Endothelial cell (in vitro differentiated cells): ENCODE results near the gene CAPZA1. TPM values are rescaled to one million over a fixed set of nuclear protein-coding genes. Genes with fewer than 3 reads are reported as not detected.
A peak's percentile ranks its signal among the peaks of the same experiment; 100 is the strongest.

Source experiments
- DNase-seq: peaks from one replicate; pipeline ENCODE4 v3.0.0; 2021; ENCODE audit warnings: low spot score
- H3K27ac Mint-ChIP-seq: one replicate; pipeline ENCODE4 v1.8.0; 2021; ENCODE audit warnings: mixed read lengths, inconsistent platforms; ENCODE audit not compliant: unreplicated experiment
- H3K27me3 Mint-ChIP-seq: one replicate; pipeline ENCODE4 v1.8.0; 2021; ENCODE audit warnings: mild to moderate bottlenecking, moderate library complexity, mixed read lengths, inconsistent platforms; ENCODE audit not compliant: unreplicated experiment
- H3K36me3 Mint-ChIP-seq: one replicate; pipeline ENCODE4 v1.8.0; 2021; ENCODE audit warnings: mild to moderate bottlenecking, low read depth, mixed read lengths, inconsistent platforms; ENCODE audit not compliant: unreplicated experiment
- H3K4me1 Mint-ChIP-seq: one replicate; pipeline ENCODE4 v1.8.0; 2021; ENCODE audit warnings: mild to moderate bottlenecking, mixed read lengths, inconsistent platforms; ENCODE audit not compliant: unreplicated experiment
- H3K4me3 Mint-ChIP-seq: one replicate; pipeline ENCODE4 v1.8.0; 2021; ENCODE audit warnings: mild to moderate bottlenecking, mixed read lengths, inconsistent platforms; ENCODE audit not compliant: unreplicated experiment
- H3K9me3 Mint-ChIP-seq: one replicate; pipeline ENCODE4 v1.8.0; 2021; ENCODE audit warnings: mixed read lengths, inconsistent platforms; ENCODE audit not compliant: unreplicated experiment
- CTCF ChIP-seq: fragments of 200-600 bp; sonication (generic); IDR thresholded peaks from one replicate; pipeline ENCODE4 v1.5.0; 2021; ENCODE audit warnings: antibody characterized with exemption; ENCODE audit not compliant: unreplicated experiment
- total RNA-seq: library from RNA; stranded (reverse); fragmentation: NEBNext Ultra II Directional; extraction: Animal tissue kit (Norgen Biotek cat#: 25700); gene quantifications from one replicate; pipeline ENCODE4 v1.2.1, GENCODE V29; 2021; ENCODE audit not compliant: unreplicated experiment

The CAPZA1 gene
- total RNA-seq, 1 donor from 2014 or later, result 137 TPM

- Mint-ChIP-seq H3K9me3 (no peaks in the 10 kb centered on the region), H3K27me3 (no peaks in the 10 kb centered on the region), H3K36me3 (peaks cover 20% of the 10 kb centered on the region)
Observed at GRCh38 chr1:112603012-112603411, 16.6 kb upstream of the CAPZA1 start.

GRCh38 chr1:112603541-112603940 is 16.1 kb upstream of the CAPZA1 start:
- no peak overlapping the region for H3K27ac Mint-ChIP-seq
- no peaks in the 10 kb centered on the region for H3K9me3 Mint-ChIP-seq
- H3K36me3 Mint-ChIP-seq, result peaks cover 25% of the 10 kb centered on the region
- no peaks in the 10 kb centered on the region for H3K27me3 Mint-ChIP-seq
- TF ChIP-seq CTCF, result no peak
- H3K4me1 Mint-ChIP-seq, result no peaks in the 10 kb centered on the region
- no peak overlapping the region for H3K4me3 Mint-ChIP-seq
- no peak for DNase-seq

More at GRCh38 chr1:112603012-112603411, 16.6 kb upstream of the CAPZA1 start:
- Mint-ChIP-seq H3K27ac (no peak overlapping the region), H3K4me3 (no peak overlapping the region), H3K4me1 (no peaks in the 10 kb centered on the region)
- no peak for TF ChIP-seq CTCF
- DNase-seq, result no peak

DNA sequence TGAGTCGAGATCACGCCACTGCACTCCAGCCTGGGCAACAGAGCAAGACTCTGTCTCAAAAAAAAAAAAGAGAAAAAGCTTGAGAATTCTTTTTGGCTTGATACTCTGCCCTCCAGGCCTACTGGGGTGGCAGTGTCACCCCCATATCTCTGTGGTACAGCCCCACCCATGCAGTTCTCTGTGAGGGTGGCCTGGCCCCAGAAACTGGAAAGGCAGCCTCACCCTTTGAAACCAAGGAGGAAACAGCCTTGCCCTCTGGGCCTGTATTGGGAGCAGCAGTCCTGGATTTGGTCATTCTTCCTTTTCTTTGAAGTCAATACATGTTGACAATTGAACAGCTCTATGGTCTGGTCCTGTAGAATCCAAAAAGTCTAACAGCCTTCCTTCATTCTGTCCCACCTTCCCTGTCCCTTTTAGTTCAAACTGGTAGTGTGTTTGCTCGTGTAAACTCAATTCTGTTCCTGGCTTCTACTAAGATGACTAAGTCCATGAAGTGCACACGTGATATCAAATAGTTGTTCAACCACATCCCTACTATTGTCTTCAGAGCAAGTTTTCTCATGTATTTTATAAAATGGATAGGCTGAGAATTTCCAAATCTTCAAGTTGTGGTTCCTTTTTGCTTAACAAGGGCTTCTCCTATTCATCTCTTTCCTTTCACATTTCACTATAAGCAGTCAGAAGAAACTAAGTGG is 13.9 kb upstream of the CAPZA1 start:
- no peak for TF ChIP-seq CTCF
- Mint-ChIP-seq H3K9me3 (no peaks in the 10 kb centered on the region), H3K4me3 (no peak overlapping the region), H3K36me3 (peaks cover 31% of the 10 kb centered on the region), H3K27ac (no peak overlapping the region), H3K4me1 (no peaks in the 10 kb centered on the region), H3K27me3 (no peaks in the 10 kb centered on the region)
- no peak for DNase-seq

DNA sequence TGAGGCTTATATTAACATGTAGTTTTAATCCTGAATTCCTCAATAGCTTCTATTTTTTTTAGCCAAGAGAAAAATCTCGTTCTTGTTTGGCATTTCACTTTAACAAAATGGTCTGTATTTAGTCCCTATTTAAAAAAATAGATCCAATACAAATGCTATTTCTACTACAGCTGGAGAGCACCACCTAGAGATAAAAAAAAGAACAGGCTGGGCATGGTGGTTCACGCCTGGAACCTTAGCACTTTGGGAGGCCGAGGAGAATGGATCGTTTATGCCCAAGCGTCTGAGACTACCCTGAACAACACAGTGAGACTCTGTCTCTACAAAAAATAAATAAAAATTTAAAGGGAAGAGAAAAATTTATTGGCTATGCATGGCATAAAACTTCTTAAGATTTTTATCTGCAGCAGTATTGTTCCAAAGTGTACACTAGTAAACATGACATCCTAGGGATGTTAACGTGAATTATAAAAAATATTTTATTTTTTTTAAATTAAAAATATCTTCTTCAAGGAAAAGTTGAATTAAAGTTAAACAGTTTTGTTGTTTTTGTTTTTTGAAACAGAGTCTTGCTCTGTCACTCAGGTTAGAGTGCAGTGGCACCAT is 5.1 kb upstream of the CAPZA1 start:
- Mint-ChIP-seq H3K36me3 (peaks cover 7% of the 10 kb centered on the region), H3K27ac (no peak overlapping the region), H3K4me1 (peaks cover 8% of the 10 kb centered on the region), H3K27me3 (no peaks in the 10 kb centered on the region), H3K4me3 (no peak overlapping the region), H3K9me3 (no peaks in the 10 kb centered on the region)
- no peak for DNase-seq
- no peak for TF ChIP-seq CTCF

DNA sequence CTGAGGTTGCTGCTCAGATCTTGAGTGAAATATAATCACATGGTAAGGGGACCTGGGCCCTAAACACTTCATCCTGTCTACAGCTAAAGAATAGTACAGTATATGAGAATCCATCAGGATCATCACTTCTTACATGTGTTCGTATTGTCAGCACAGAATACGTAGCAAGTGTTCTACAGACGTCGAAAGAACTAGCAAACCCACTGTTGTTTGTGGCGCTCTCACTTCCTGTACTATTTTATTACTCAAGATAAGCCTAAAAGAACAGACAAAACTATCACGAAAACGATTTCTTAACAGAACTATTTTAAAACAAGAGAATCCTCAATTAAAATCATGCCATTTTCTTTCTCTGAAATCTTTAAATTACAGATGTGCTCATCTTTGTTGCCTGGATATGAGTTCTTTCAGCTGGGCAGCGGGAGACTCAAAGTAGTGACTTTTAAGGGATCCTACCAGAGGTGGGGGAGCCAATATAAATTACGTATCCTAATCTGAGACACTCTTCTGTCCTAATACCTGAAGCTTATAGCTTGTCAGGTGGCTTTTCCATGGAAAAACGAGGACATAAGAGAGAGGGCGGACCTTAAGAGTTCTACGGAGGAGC is 1.4 kb upstream of the CAPZA1 start:
- DNase-seq, result no peak
- Mint-ChIP-seq H3K36me3 (no peaks in the 10 kb centered on the region), H3K27ac (peak overlapping the region; percentile 99), H3K4me3 (peak overlapping the region; percentile 99), H3K9me3 (no peaks in the 10 kb centered on the region), H3K27me3 (peaks cover 7% of the 10 kb centered on the region), H3K4me1 (peaks cover 22% of the 10 kb centered on the region)
- no peak for TF ChIP-seq CTCF
